Lung (tissue), 12 donors: Measurements from ENCODE around the gene CMIP. TPM values are rescaled to one million over a fixed set of nuclear protein-coding genes. Genes with fewer than 3 reads are reported as not detected.

ENCODE experiments used
- ATAC-seq: fragments of 200-7000 bp; cut with Tn5 transposase; one replicate; pipeline ENCODE4 v1.9.1; 2020; ENCODE audit warnings: moderate number of reproducible peaks; ENCODE audit not compliant: insufficient read depth, low FRiP score
- DNase-seq, 3 donors: peaks; one replicate each; pipeline ENCODE4 v3.0.0-alpha.2; 2013 to 2017
- H3K27ac ChIP-seq, 2 donors: one replicate each; pipeline ENCODE4 v1.5.1; 2013; ENCODE audit warnings: mild to moderate bottlenecking in 2 of 2, moderate library complexity in 2 of 2, control low read depth in 1 of 2, inconsistent platforms in 1 of 2, low read depth in 1 of 2, low read length in 1 of 2
- H3K27me3 ChIP-seq, 3 donors: one replicate each; pipeline ENCODE4 v1.5.1; 2013; ENCODE audit warnings: low read length in 2 of 3; ENCODE audit not compliant: control insufficient read depth in 3 of 3, insufficient read depth in 3 of 3
- H3K36me3 ChIP-seq, 4 donors: one replicate each; pipeline ENCODE4 v1.5.1; 2013; ENCODE audit warnings: low read length in 4 of 4, mild to moderate bottlenecking in 1 of 4, moderate library complexity in 1 of 4; ENCODE audit not compliant: control insufficient read depth in 4 of 4, insufficient read depth in 4 of 4
- H3K4me1 ChIP-seq, 5 donors: one replicate each; pipeline ENCODE4 v1.5.1; 2013; ENCODE audit warnings: low read length in 5 of 5, mild to moderate bottlenecking in 2 of 5, moderate library complexity in 1 of 5; ENCODE audit not compliant: control insufficient read depth in 5 of 5, insufficient read depth in 5 of 5
- H3K4me3 ChIP-seq: one replicate; pipeline ENCODE4 v1.5.1; 2013; ENCODE audit warnings: mild to moderate bottlenecking, control low read depth, moderate library complexity
- H3K9ac ChIP-seq, 2 donors: one replicate each; pipeline ENCODE4 v1.5.1; 2013; ENCODE audit warnings: low read length in 2 of 2, control low read depth in 1 of 2; ENCODE audit not compliant: insufficient read depth in 1 of 2
- H3K9me3 ChIP-seq, 4 donors: one replicate each; pipeline ENCODE4 v1.5.1; 2013; ENCODE audit warnings: low read length in 3 of 4, mild to moderate bottlenecking in 1 of 4, moderate library complexity in 1 of 4; ENCODE audit not compliant: control insufficient read depth in 4 of 4, insufficient read depth in 3 of 4
- WGBS, 2 donors: extraction: QIAGEN DNeasy Blood & Tissue Kit; methylation state at CpG; one replicate each; pipeline ENCODE4 v1.1.7; 2013; 5-methylcytosine and 5-hydroxymethylcytosine counted together
- polyA plus RNA-seq, 2 donors: library from polyadenylated mRNA; stranded (reverse); fragments of 200-250 nt; gene quantifications; one replicate each; pipeline ENCODE4 v1.2.1, GENCODE V29; 2013
- total RNA-seq, 2 donors: library from RNA; depleted of rRNA in 1 of 2; stranded (reverse); fragments of >200 nt in 1 of 2; gene quantifications; one replicate each; pipeline ENCODE4 v1.2.1, GENCODE V29; 2014 to 2021
- TF ChIP-seq, protein P1 (sequence below): IDR thresholded peaks from 2 replicates; pipeline ENCODE4 v1.5.1; 2012; ENCODE audit warnings: mild to moderate bottlenecking; ENCODE audit errors: control extremely low read depth, extremely low read depth
- donor health status: control.
- donor health status: control.
- donor health status: Bipolar disorder and iron deficiency.
- donor health status: healthy.
- donor health status: DM: yes; HTN: yes; CAD: no.

CMIP gene
- total and polyA plus RNA-seq, 4 donors, result 11.8 to 80.5 (median 48.6) TPM

DNA sequence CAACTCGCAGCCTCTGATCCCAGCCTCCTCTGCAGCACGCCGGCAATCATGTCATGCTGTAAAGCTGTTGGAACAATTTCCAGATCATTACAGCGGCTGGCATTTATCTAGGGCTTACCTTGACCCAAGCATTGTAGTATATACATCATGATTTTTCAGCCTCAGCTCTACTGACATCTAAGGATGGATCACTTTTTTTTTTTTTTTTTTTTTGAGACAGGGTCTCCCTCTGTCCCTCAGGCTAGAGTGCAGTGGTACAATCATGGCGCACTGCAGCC lies 103.3 kb downstream of the CMIP start:
- H3K27ac ChIP-seq, result no peak overlapping the region
- no peaks in the 10 kb centered on the region for H3K9me3 ChIP-seq
- no peak overlapping the region for H3K9ac ChIP-seq
- TF ChIP-seq, protein P1, sequence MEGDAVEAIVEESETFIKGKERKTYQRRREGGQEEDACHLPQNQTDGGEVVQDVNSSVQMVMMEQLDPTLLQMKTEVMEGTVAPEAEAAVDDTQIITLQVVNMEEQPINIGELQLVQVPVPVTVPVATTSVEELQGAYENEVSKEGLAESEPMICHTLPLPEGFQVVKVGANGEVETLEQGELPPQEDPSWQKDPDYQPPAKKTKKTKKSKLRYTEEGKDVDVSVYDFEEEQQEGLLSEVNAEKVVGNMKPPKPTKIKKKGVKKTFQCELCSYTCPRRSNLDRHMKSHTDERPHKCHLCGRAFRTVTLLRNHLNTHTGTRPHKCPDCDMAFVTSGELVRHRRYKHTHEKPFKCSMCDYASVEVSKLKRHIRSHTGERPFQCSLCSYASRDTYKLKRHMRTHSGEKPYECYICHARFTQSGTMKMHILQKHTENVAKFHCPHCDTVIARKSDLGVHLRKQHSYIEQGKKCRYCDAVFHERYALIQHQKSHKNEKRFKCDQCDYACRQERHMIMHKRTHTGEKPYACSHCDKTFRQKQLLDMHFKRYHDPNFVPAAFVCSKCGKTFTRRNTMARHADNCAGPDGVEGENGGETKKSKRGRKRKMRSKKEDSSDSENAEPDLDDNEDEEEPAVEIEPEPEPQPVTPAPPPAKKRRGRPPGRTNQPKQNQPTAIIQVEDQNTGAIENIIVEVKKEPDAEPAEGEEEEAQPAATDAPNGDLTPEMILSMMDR, result no peak
- H3K27me3 ChIP-seq, result no peaks in the 10 kb centered on the region
- no peaks in the 10 kb centered on the region for H3K36me3 ChIP-seq
- H3K4me3 ChIP-seq, result no peak overlapping the region
- peaks cover 0 to 55% (median 30%) of the 10 kb centered on the region in 5 donors for H3K4me1 ChIP-seq
- 44 to 70% methylated on average over 5 of the region's 5 CpGs for WGBS, 2 donors
- no peak for DNase-seq
- ATAC-seq, result no peak

DNA sequence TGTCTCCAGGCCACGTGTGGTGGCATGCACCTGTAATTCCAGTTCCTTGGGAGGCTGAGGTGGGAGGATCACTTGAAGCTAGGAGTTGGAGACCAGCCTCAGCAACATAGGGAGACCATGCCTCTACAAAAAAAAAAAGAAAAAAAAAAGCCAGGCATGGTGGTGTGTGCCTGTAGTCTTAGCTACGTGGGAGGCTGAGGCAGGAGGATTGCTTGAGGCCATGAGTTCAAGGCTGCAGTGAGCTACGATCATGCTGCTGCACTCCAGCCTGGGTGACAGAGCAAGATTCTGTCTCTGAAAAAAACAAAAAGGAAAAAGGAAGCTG lies 103.9 kb downstream of the CMIP start:
- Histone ChIP-seq H3K9ac (no peak overlapping the region), H3K27ac (no peak overlapping the region), H3K36me3 (no peaks in the 10 kb centered on the region), H3K4me3 (no peak overlapping the region), H3K9me3 (no peaks in the 10 kb centered on the region), H3K27me3 (no peaks in the 10 kb centered on the region), H3K4me1 (peaks cover 3 to 58% (median 30%) of the 10 kb centered on the region in 5 donors)
- ATAC-seq (no peak), DNase-seq (no peak)
- WGBS, 2 donors, result 68 to 74% methylated on average over 3 of the region's 3 CpGs
- TF ChIP-seq, protein P1, result no peak

DNA sequence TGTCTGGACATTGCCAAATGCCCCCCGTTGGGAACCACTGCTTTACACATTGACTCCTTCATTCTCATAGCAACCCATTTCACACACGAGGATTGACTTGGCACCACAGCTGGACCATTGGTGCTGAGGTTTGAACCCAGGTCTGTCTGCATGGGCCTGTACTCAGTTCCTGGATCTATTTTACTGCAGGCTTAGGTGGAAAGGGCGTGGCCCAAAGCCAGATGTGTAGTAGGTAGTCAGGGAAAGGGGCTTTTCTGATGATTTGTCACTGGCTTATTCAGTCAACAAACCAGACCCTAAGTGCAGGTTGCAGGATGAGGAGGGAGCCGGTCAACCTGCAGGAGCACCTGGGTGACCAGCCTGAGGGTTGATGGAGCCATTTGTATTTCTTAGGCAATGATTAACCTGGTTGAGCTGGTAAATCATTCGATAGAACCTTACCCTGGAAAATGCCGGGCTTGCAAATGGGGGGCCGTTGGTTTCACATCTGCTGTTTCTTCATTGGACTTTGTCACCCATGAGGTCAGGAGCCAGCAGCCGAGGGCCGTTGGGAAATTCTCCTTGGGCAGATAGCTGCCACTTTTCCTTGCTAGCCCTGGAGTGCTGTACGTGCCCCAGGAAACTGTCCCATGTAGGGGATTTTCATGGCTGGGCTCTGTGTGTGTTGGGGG lies 104.4 kb downstream of the CMIP start:
- ATAC-seq (no peak), DNase-seq (no peak)
- TF ChIP-seq, protein P1, result no peak
- Histone ChIP-seq H3K27me3 (no peaks in the 10 kb centered on the region), H3K4me3 (no peak overlapping the region), H3K9ac (no peak overlapping the region), H3K4me1 (peaks cover 5 to 59% (median 29%) of the 10 kb centered on the region in 5 donors), H3K9me3 (no peaks in the 10 kb centered on the region), H3K36me3 (no peaks in the 10 kb centered on the region), H3K27ac (no peak overlapping the region)
- WGBS, 2 donors, result 47 to 63% methylated on average over 10 of the region's 10 CpGs
